ENCODE data around the gene TRIP6.
"Not testable (repeated sequence)": the region's sequence is repeated elsewhere in the genome, so short reads cannot be mapped to it uniquely, and the experiment has no call there.

The TRIP6 gene

DNA sequence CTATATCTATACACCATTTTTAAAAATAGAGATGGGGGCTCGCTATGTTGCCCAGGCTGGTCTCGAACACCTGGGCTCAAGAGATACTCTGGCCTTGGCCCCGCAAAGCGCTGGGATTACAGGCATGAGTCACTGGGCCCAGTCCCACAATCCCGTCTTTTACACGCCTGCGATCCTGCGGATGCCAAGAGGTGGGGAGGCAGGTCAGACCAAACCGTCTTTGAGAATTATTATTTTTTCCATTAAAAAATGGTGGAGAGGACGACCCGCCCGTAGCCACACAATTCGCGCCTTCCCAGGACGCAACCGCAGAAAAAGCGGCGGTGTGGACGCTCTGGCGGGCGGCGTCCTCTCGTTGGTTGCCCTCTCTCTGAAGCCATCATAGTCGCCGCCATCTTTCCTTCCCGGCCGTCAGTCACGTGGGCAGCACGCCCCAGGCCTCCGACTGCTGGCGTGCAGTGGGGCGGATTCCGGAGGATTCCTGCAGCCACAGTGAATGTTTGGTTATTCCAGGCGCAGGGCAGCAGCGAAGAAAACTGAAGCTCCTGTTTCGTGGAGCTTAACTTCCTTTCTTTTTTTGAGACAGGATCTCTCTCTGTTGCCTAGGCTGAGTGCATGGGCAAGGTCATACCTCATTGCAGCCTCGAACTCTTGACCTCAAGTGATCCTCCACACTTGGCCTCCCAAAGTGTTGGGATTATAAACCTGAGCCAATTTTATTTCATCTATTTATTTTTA lies 29.9 kb upstream of the TRIP6 start:
- no peak for FAIRE-seq

- FAIRE-seq: no peak
Measured at GRCh38 chr7:100839361-100839760, 27.8 kb upstream of the TRIP6 start.

DNA sequence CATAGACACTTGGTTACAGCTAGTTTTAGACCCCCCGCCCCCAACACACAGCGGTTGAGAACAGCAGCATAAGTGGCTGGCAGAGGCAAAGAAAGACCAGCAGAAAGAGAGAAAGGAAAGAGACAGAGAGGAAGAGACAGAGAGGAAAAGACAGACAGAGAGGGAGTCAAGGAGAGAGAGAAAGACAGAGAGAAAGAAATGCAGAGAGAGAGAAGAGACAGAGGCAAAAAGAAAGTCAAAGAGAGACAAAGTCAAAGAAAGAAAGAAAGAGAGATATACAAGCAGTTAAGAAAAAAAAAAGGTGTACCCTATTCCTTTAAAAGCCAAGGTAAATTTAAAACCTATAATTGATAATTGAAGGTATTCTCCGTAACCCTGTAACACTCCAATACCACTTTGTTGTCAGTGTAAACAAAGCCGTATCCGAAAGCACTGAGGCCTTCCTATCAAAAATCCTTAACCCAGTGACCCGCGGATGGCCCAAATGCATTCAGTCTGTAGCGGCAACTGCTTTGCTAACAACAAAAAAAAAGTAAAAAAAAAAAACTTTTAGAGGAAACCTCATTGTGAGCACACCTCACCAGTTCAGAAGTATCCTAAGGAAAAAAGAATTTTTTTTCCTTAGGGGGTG lies 26.6 kb upstream of the TRIP6 start:
- no peak for FAIRE-seq

DNA sequence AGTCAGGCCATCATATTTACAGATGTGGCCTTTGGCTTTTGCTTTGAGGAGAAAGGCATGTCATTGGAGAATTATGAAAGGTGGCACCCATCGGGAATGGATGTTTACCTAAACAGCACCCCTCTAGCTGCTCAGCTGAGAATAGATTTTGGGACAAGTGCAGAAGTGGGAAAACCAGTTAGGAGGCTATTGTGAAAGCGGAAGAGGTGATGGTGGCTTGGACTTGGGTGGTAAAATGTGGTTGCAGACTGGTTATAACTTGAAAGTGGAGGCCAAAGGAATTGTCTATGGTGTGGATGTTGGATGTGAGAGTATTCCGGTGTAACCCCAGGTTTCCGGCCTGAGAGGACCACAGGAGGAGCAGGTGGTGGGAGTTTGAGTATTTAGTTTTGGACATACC lies 19.8 kb upstream of the TRIP6 start:
- FAIRE-seq: no peak

DNA sequence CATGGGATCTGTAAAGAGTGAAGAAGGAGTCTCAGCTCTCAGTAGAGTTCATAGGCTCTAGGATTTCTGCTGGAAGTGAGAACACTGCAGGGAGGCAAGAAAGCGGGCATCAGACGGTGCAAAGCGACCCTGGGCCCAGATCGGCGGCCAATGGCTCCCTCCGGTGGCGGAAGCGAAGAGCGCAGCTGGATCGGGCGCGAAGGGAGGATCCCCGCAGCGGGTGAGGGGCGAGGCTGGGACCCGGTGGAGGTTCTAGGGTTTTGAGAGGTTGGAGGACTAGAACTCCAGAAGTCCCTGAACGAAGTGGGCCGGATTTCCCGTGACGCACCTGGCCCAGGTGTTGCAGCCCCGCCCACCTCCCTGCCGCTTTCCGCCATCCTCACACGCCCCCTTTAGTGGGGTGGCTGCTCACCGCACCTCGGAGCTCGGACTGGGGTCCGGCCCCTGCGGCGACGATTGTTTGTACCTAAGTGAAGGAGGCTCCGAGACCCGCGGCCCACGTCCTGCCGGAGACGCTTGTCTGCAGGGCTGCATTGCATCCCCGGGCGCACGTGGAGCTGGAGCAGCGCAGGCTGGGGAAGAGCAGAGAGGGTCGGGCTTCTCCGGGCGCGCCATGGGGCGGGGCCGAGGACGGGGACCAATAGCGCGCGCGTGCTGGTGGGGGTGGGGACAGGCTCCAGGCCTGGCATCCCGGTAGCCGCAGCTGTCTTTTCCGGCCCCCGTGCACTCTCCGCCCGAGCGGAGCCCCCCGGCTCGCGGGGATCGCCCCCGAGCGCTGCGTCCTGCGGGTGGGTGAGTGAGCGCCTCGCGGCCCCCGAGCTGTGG lies 14.9 kb upstream of the TRIP6 start, which contains the start of gene SLC12A9:
TSS of gene SLC12A9 (plus strand) at position 666 of the 825 bp plus-strand sequence. CDS start 1,485 bp downstream, outside the sequence.
- no peak for FAIRE-seq

GRCh38 chr7:100854146-100854895 lies 12.9 kb upstream of the TRIP6 start:
- no peak for FAIRE-seq

DNA sequence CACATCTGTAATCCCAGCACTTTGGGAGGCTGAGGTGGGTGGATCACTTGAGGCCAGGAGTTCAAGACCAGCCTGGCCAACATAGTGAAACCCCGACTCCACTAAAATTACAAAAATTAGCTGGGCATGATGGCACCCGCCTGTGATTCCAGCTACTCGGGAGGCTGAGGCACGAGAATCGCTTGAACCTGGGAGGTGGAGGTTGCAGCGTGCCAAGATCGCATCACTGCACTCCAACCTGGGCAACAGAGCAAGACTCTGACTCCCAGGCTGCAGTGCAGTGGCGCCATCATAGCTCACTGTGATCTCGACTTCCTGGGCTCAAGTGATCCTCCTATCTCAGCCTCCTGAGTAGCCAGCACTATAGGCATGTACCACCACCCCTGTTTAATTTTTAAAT lies 12.3 kb upstream of the TRIP6 start:
- not testable (repeated sequence) for FAIRE-seq

- no peak for FAIRE-seq
Measured at GRCh38 chr7:100855515-100855914, 11.7 kb upstream of the TRIP6 start.

GRCh38 chr7:100856871-100857282 lies 10.3 kb upstream of the TRIP6 start:
- no peak for FAIRE-seq

GRCh38 chr7:100859856-100860255 lies 7.3 kb upstream of the TRIP6 start:
- no peak for FAIRE-seq

GRCh38 chr7:100860702-100861615 lies 6.2 kb upstream of the TRIP6 start:
- no peak for FAIRE-seq

DNA sequence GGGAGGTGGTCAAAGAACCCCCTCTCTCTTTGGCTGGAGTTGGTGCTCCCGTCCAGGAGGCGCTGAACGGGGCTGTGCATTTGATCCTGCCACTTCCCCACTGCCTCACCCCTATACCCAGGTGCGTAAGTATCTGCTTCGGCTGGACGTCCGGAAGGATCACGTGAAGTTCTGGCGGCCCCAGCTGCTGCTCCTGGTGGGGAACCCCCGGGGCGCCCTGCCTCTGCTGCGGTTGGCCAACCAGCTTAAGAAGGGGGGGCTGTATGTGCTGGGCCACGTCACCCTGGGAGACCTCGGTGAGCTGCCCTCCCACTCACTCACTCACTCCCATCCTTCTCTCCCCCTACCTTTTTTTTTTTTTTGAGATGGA lies 5.6 kb upstream of the TRIP6 start:
- FAIRE-seq: no peak

DNA sequence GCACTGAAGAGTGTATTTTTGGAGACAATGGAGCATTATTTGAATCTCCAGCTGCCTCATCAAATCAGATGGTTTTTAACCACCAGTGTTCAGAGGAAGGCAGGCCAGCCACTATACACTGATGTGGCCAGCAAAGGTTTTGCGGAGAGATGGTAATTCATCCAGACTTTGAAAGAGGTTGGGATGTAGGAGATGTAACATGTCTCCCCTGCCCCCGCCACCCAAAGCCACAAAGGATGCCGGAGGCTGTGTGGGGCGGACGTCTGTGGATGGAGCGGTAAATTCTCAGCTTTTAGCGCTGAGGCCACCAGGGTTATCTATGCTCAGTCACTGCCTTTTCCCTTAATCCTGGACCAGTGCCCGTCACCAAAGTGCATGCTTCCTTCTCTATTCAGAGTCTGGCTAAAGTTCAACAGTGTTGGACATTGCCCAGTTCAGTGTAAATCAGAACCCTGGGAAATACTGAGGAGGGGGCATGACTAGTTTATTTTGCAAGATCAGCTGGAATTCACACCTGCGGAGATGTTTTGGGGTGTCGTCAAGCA lies 3.7 kb upstream of the TRIP6 start:
- no peak for FAIRE-seq

GRCh38 chr7:100864263-100864845 lies 2.8 kb upstream of the TRIP6 start:
- FAIRE-seq: no peak

DNA sequence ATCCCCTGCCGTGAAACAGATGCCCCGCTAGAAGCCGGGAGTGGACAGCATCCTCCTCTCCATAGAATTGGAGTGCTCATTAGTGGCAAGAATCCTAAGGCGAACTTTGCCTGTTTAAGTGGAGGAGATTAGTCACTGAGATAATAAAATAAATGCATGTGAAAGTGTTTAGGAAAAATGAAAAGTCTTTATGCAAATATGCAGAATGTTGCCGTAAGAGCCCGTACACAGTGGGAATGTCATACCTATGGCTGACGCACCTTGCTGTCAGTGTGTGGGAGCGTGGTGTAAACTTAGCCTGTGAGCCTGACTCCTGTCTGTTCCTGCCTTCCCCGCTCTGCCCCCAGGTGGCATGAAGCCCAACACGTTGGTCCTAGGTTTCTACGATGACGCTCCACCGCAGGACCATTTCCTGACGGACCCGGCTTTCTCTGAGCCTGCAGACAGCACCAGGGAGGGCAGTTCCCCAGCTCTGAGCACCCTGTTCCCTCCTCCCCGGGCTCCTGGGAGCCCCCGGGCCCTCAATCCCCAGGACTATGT lies 1.7 kb upstream of the TRIP6 start:
- FAIRE-seq: no peak

GRCh38 chr7:100865938-100866728 lies 1.1 kb upstream of the TRIP6 start:
- no peak for FAIRE-seq

GRCh38 chr7:100866729-100867039 lies 503 bp upstream of the TRIP6 start:
- FAIRE-seq: no peak

- FAIRE-seq: no peak
Measured at GRCh38 chr7:100867776-100868485, 744 bp downstream of the TRIP6 start.

DNA sequence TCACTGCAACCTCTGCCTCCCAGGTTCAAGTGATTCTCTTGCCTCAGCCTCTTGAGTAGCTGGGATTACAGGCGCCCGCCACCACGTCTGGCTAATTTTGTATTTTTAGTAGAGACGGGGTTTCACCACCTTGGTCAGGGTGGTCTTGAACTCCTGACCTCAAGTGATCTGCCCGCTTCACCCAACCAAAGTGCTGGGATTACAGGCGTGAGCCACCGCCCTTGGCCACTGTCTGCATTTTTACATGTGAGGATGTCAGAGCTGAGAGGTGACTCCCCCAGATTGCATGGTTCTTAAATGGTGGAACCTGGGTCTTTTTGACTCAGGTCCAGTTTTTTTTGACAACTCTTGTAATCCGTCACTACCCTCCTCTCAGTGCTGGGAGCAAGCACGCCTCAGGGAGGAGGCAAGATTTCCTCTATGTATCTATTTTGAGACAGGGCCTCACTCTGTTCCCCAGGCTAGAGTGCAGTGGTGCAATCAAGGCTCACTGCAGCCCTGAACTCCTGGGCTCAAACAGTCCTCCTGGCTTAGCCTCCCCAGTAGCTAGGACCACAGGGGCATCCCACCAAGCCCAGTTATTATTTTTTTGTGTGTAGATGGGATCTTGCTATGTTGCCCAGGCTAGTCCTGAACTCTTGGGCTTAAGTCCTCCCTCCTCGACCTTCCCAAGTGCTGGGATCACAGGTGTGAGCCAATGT lies 6.6 kb downstream of the TRIP6 start:
- no peak for FAIRE-seq

Data from colon (tissue), 2 donors.